ENCODE results near the gene IAPP. TPM values are rescaled to one million over a fixed set of nuclear protein-coding genes. Genes with fewer than 3 reads are reported as not detected.
"Not testable (repeated sequence)": the region's sequence is repeated elsewhere in the genome, so short reads cannot be mapped to it uniquely, and the experiment has no call there.

Gene IAPP
- total and polyA plus RNA-seq, 5 donors, result not detected

DNA sequence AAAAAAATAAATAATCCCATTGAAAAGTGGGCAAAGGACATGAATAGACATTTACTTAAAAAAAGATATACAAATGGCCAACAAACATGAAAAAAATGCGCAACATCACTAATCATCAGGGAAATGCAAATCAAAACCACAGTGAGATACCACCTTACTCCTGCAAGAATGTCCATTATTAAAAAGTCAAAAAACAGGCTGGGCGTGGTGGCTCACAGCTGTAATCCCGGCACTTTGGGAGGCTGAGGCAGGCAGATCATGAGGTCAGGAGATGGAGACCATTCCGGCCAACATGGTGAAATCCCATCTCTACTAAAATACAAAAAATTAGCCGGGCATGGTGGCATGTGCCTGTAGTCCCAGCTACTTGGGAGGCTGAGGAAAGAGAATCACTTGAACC, 8.6 kb downstream of the IAPP start:
- H3K27me3 ChIP-seq (ENCODE audit: control insufficient read depth, insufficient read depth); intact Hi-C loops (cut with DNase I); DNase-seq; H3K9me3 ChIP-seq (ENCODE audit: control insufficient read depth, low read length); H3K4me1 ChIP-seq (ENCODE audit: control insufficient read depth, insufficient read depth, low read length); H3K27ac ChIP-seq (ENCODE audit: low read length); ATAC-seq; H3K4me3 ChIP-seq (ENCODE audit: low read length): not testable (repeated sequence)
- 90% methylated on average over 5 of the region's 5 CpGs for WGBS

GRCh38 chr12:21384261-21384660, 11.6 kb downstream of the IAPP start:
- H3K9me3 ChIP-seq (ENCODE audit: control insufficient read depth, low read length), result no peaks in the 10 kb centered on the region
- 63% methylated on average over 2 of the region's 2 CpGs for WGBS
- DNase-seq (no peak), ATAC-seq (no peak)
- intact Hi-C loops (cut with DNase I), result no loop called here
- H3K27ac ChIP-seq (ENCODE audit: low read length), result no peak overlapping the region
- no peak overlapping the region for H3K4me3 ChIP-seq (ENCODE audit: low read length)
- no peaks in the 10 kb centered on the region for H3K27me3 ChIP-seq (ENCODE audit: control insufficient read depth, insufficient read depth)
- H3K4me1 ChIP-seq (ENCODE audit: control insufficient read depth, insufficient read depth, low read length), result no peaks in the 10 kb centered on the region

DNA sequence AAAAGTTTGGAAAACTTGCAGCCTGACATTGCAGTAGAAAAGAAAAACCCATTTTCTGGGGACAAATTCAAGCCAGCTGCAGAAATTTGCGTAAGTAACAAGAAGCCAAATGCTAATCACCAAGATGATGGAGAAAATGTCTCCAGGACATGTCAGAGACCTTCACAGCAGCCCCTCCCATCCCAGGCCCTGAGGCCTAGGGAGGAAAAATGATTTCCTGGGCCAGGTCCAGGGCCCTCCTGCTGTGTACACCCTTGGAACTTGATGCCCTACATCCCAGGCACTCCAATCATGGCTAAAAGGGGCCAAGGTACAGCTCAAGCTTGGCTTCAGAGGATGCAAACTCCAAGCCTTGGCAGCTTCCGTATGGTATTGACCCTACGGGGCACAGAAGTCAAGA, 14.5 kb downstream of the IAPP start:
- H3K27ac ChIP-seq (ENCODE audit: low read length), result no peak overlapping the region
- H3K4me1 ChIP-seq (ENCODE audit: control insufficient read depth, insufficient read depth, low read length), result no peaks in the 10 kb centered on the region
- WGBS, result 83% methylated on average over 3 of the region's 3 CpGs
- no peak for DNase-seq
- ATAC-seq, result no peak
- intact Hi-C loops (cut with DNase I), result no loop called here
- H3K9me3 ChIP-seq (ENCODE audit: control insufficient read depth, low read length), result no peaks in the 10 kb centered on the region
- H3K27me3 ChIP-seq (ENCODE audit: control insufficient read depth, insufficient read depth), result no peaks in the 10 kb centered on the region
- no peak overlapping the region for H3K4me3 ChIP-seq (ENCODE audit: low read length)

GRCh38 chr12:21392384-21392783, 19.7 kb downstream of the IAPP start:
- Histone ChIP-seq H3K27me3 (ENCODE audit: control insufficient read depth, insufficient read depth) (peaks cover 4% of the 10 kb centered on the region), H3K4me3 (ENCODE audit: low read length) (no peak overlapping the region), H3K4me1 (ENCODE audit: control insufficient read depth, insufficient read depth, low read length) (no peaks in the 10 kb centered on the region), H3K9me3 (ENCODE audit: control insufficient read depth, low read length) (no peaks in the 10 kb centered on the region), H3K27ac (ENCODE audit: low read length) (no peak overlapping the region)
- no peak for ATAC-seq
- 23% methylated on average over 1 of the region's 1 CpG for WGBS
- no peak for DNase-seq
- intact Hi-C loops (cut with DNase I), result no loop called here

GRCh38 chr12:21394828-21395626, 22.3 kb downstream of the IAPP start:
- H3K4me1 ChIP-seq (ENCODE audit: control insufficient read depth, insufficient read depth, low read length); H3K4me3 ChIP-seq (ENCODE audit: low read length); DNase-seq; intact Hi-C loops (cut with DNase I); ATAC-seq; H3K9me3 ChIP-seq (ENCODE audit: control insufficient read depth, low read length); H3K27me3 ChIP-seq (ENCODE audit: control insufficient read depth, insufficient read depth); H3K27ac ChIP-seq (ENCODE audit: low read length): not testable (repeated sequence)
- WGBS, result 88% methylated on average over 26 of the region's 28 CpGs

- ATAC-seq (no peak), DNase-seq (no peak)
- Histone ChIP-seq H3K27ac (ENCODE audit: low read length) (no peak overlapping the region), H3K4me3 (ENCODE audit: low read length) (no peak overlapping the region), H3K4me1 (ENCODE audit: control insufficient read depth, insufficient read depth, low read length) (no peaks in the 10 kb centered on the region), H3K27me3 (ENCODE audit: control insufficient read depth, insufficient read depth) (no peaks in the 10 kb centered on the region), H3K9me3 (ENCODE audit: control insufficient read depth, low read length) (no peaks in the 10 kb centered on the region)
- WGBS, result 73% methylated on average over 16 of the region's 16 CpGs
- intact Hi-C loops (cut with DNase I), result no loop called here
Observed at GRCh38 chr12:21413369-21414277, 40.9 kb downstream of the IAPP start.

DNA sequence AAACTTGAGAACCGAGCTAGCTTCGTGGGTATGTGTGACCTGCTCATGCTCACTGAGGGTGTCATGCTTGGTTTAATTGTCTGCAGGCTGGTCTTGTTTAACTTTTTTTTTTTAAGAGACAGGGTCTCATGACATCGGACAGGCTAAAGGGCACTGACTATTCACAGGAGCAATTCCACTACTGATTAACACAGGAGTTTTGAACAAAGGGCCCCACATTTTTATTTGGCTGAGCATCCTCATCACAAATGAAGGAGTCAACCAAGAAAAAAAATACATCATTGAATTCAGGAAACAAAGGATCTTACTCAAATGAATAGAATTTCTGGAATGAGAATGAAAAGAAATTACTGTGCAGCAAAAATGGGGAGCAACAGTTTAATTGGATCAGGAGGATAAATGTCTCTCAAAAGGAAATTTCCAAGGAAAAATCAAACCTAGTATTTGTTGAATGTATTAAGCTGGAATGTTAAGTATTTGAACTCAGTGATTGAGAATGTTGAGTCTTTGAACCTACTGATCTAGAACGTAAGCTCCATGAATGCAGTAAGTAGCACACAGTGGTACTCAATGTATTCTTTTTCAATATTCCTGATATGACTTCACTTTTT, 43.9 kb downstream of the IAPP start:
- WGBS, result 70% methylated on average over 4 of the region's 4 CpGs
- intact Hi-C loops (cut with DNase I), result no loop called here
- H3K4me1 ChIP-seq (ENCODE audit: control insufficient read depth, insufficient read depth, low read length), result no peaks in the 10 kb centered on the region
- H3K27me3 ChIP-seq (ENCODE audit: control insufficient read depth, insufficient read depth), result no peaks in the 10 kb centered on the region
- ATAC-seq, result no peak
- no peak overlapping the region for H3K4me3 ChIP-seq (ENCODE audit: low read length)
- no peaks in the 10 kb centered on the region for H3K9me3 ChIP-seq (ENCODE audit: control insufficient read depth, low read length)
- no peak overlapping the region for H3K27ac ChIP-seq (ENCODE audit: low read length)
- no peak for DNase-seq

GRCh38 chr12:21418398-21418797, 45.7 kb downstream of the IAPP start:
- intact Hi-C loops (cut with DNase I); ATAC-seq; H3K4me1 ChIP-seq (ENCODE audit: control insufficient read depth, insufficient read depth, low read length); H3K27ac ChIP-seq (ENCODE audit: low read length); DNase-seq; H3K27me3 ChIP-seq (ENCODE audit: control insufficient read depth, insufficient read depth); H3K4me3 ChIP-seq (ENCODE audit: low read length); H3K9me3 ChIP-seq (ENCODE audit: control insufficient read depth, low read length): not testable (repeated sequence)
- WGBS, result 74% methylated on average over 5 of the region's 5 CpGs

GRCh38 chr12:21419009-21419699, 46.5 kb downstream of the IAPP start:
- H3K27ac ChIP-seq (ENCODE audit: low read length); H3K4me3 ChIP-seq (ENCODE audit: low read length); ATAC-seq; H3K4me1 ChIP-seq (ENCODE audit: control insufficient read depth, insufficient read depth, low read length); DNase-seq; H3K9me3 ChIP-seq (ENCODE audit: control insufficient read depth, low read length); H3K27me3 ChIP-seq (ENCODE audit: control insufficient read depth, insufficient read depth); intact Hi-C loops (cut with DNase I): not testable (repeated sequence)
- 87% methylated on average over 30 of the region's 30 CpGs for WGBS

GRCh38 chr12:21428241-21428640, 55.5 kb downstream of the IAPP start:
- Histone ChIP-seq H3K4me1 (ENCODE audit: control insufficient read depth, insufficient read depth, low read length) (no peaks in the 10 kb centered on the region), H3K27ac (ENCODE audit: low read length) (no peak overlapping the region), H3K27me3 (ENCODE audit: control insufficient read depth, insufficient read depth) (no peaks in the 10 kb centered on the region), H3K4me3 (ENCODE audit: low read length) (no peak overlapping the region), H3K9me3 (ENCODE audit: control insufficient read depth, low read length) (no peaks in the 10 kb centered on the region)
- DNase-seq (no peak), ATAC-seq (no peak)
- intact Hi-C loops (cut with DNase I), result no loop called here
- WGBS, result 67% methylated on average over 4 of the region's 4 CpGs

All from right cardiac atrium (tissue), 5 donors.